Testis (tissue), 3 donors: ENCODE data around the gene RAX. TPM values are rescaled to one million over a fixed set of nuclear protein-coding genes. Genes with fewer than 3 reads are reported as not detected.

Source experiments
- DNase-seq: peaks from one replicate; pipeline ENCODE4 v3.0.0-alpha.2; 2019
- H3K27ac ChIP-seq, 2 donors: fragments of 200-600 bp; sonication (generic); one replicate each; pipeline ENCODE4 v1.5.1; 2019
- H3K27me3 ChIP-seq: fragments of 200-600 bp; sonication (generic); one replicate; pipeline ENCODE4 v1.5.1; 2019
- H3K36me3 ChIP-seq: fragments of 200-600 bp; sonication (generic); one replicate; pipeline ENCODE4 v1.5.1; 2017; ENCODE audit warnings: low read depth; ENCODE audit errors: missing control alignments
- H3K4me1 ChIP-seq: fragments of 200-600 bp; sonication (generic); one replicate; pipeline ENCODE4 v1.5.1; 2019
- H3K4me3 ChIP-seq, 2 donors: fragments of 200-600 bp; sonication (generic); one replicate each; pipeline ENCODE4 v1.5.1; 2017 to 2019
- H3K9me3 ChIP-seq: fragments of 200-600 bp; sonication (generic); one replicate; pipeline ENCODE4 v1.5.1; 2017
- POLR2A ChIP-seq: fragments of 450-650 bp; IDR thresholded peaks from one replicate; pipeline ENCODE4 v1.6.1; 2017; ENCODE audit warnings: antibody characterized with exemption, mild to moderate bottlenecking, moderate library complexity
- WGBS, 2 donors: methylation state at CpG; one replicate each; pipeline ENCODE4 v1.1.5; 2018; 5-methylcytosine and 5-hydroxymethylcytosine counted together
- intact Hi-C: fragments of 100-400 bp; cut with DNase I; formaldehyde crosslinking; loops from one replicate; pipeline ENCODE4 v1.15.1; 2023; ENCODE audit warnings: low total_unique reads
- polyA plus RNA-seq: library from polyadenylated mRNA; stranded (reverse); fragments of 350-450 nt; fragmentation: Illumina TruSeq; extraction: RNeasy Lipid Tissue Mini Kit (QIAGEN cat#74804); gene quantifications from one replicate; pipeline ENCODE4 v1.2.3, GENCODE V29; 2014; ENCODE audit warnings: low read depth, low replicate concordance; ENCODE audit not compliant: insufficient read depth
- total RNA-seq, 2 donors: library from RNA; depleted of rRNA; stranded (reverse); fragments of >200 nt; gene quantifications; one replicate each; pipeline ENCODE4 v1.2.3, GENCODE V29; 2016
- TF ChIP-seq, protein P1 (sequence below), 3 experiments: fragments of 450-650 bp in 2 of 3; fragments of 200-600 bp in 1 of 3; sonication (generic) in 1 of 3; IDR thresholded peaks; one replicate each; pipeline ENCODE4 v1.5.1; 2016 to 2019; ENCODE audit warnings: antibody characterized with exemption in 3 of 3, mild to moderate bottlenecking in 2 of 3, moderate library complexity in 1 of 3

Gene RAX
- total and polyA plus RNA-seq, 3 donors from 2014 or later = not detected

GRCh38 chr18:59220164-59220783 lies 53.0 kb downstream of the RAX start:
- no peak for DNase-seq
- no peak overlapping the region for H3K27ac ChIP-seq
- TF ChIP-seq POLR2A = no peak
- TF ChIP-seq, protein P1, sequence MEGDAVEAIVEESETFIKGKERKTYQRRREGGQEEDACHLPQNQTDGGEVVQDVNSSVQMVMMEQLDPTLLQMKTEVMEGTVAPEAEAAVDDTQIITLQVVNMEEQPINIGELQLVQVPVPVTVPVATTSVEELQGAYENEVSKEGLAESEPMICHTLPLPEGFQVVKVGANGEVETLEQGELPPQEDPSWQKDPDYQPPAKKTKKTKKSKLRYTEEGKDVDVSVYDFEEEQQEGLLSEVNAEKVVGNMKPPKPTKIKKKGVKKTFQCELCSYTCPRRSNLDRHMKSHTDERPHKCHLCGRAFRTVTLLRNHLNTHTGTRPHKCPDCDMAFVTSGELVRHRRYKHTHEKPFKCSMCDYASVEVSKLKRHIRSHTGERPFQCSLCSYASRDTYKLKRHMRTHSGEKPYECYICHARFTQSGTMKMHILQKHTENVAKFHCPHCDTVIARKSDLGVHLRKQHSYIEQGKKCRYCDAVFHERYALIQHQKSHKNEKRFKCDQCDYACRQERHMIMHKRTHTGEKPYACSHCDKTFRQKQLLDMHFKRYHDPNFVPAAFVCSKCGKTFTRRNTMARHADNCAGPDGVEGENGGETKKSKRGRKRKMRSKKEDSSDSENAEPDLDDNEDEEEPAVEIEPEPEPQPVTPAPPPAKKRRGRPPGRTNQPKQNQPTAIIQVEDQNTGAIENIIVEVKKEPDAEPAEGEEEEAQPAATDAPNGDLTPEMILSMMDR (IDR thresholded peaks at IDR 0.05) = no peak
- peak overlapping the region in 1 of 2 donors; percentile 15 for H3K4me3 ChIP-seq
- no peaks in the 10 kb centered on the region for H3K9me3 ChIP-seq
- H3K36me3 ChIP-seq = no peaks in the 10 kb centered on the region
- WGBS, 2 donors = 1% methylated on average over 14 to 30 of the region's 46 CpGs
- H3K4me1 ChIP-seq = peaks cover 3% of the 10 kb centered on the region
- intact Hi-C loops = no loop called here
- no peaks in the 10 kb centered on the region for H3K27me3 ChIP-seq

GRCh38 chr18:59219672-59220163 lies 53.5 kb downstream of the RAX start, which contains the start of gene GRP:
Gene GRP, plus strand, starts transcription at chr18:59220158. Its CDS starts 108 bp downstream, at chr18:59220266.
- Histone ChIP-seq H3K36me3 (no peaks in the 10 kb centered on the region), H3K9me3 (no peaks in the 10 kb centered on the region), H3K27me3 (no peaks in the 10 kb centered on the region), H3K4me1 (peaks cover 3% of the 10 kb centered on the region), H3K4me3 (peak within 1 kb of the TSS in 1 of 2 donors; percentile 15), H3K27ac (no peak within 1 kb of the TSS)
- no peak for DNase-seq
- WGBS, 2 donors = 1 to 3% methylated on average over 25 to 29 of the region's 29 CpGs
- TF ChIP-seq POLR2A = no peak
- TF ChIP-seq, protein P1 (IDR thresholded peaks at IDR 0.05) = no peak
- intact Hi-C loops = no loop called here

GRCh38 chr18:59218018-59218417 lies 55.2 kb downstream of the RAX start:
- intact Hi-C loops = no loop called here
- H3K9me3 ChIP-seq = no peaks in the 10 kb centered on the region
- H3K27me3 ChIP-seq = no peaks in the 10 kb centered on the region
- no peak overlapping the region for H3K4me3 ChIP-seq
- H3K4me1 ChIP-seq = peaks cover 3% of the 10 kb centered on the region
- no peak for DNase-seq
- no peaks in the 10 kb centered on the region for H3K36me3 ChIP-seq
- WGBS, 2 donors = 71 to 73% methylated on average over 6 of the region's 6 CpGs
- no peak overlapping the region for H3K27ac ChIP-seq
- TF ChIP-seq, protein P1 (IDR thresholded peaks at IDR 0.05) = no peak
- no peak for TF ChIP-seq POLR2A

Other genes starting within 250 kb of the RAX start
- gene SEC11C, start 133.6 kb downstream of the RAX start, total RNA-seq = 10 to 100 TPM; 27.1 to 38.3 TPM
- 64.3 TPM for gene SEC11C, start 133.6 kb downstream of the RAX start, polyA plus RNA-seq
- gene GRP, start 53.3 kb downstream of the RAX start, total RNA-seq = 1 to 10 TPM in 1 of 2 donors, under 1 TPM in 1; 0.37 to 2.9 TPM
- gene GRP, start 53.3 kb downstream of the RAX start, polyA plus RNA-seq = 3.0 TPM
- gene CPLX4, start 45.2 kb upstream of the RAX start, total RNA-seq = under 1 TPM; 0.31 to 0.55 TPM
- gene CPLX4, start 45.2 kb upstream of the RAX start, polyA plus RNA-seq = 0.26 TPM
- 10 to 100 TPM; 72.9 to 98.9 TPM for gene LMAN1, start 85.8 kb upstream of the RAX start, total RNA-seq
- gene LMAN1, start 85.8 kb upstream of the RAX start, polyA plus RNA-seq = 35.3 TPM